Measurements from ENCODE around the gene SCUBE1.

GRCh38 chr22:43148581-43148980, 194.6 kb downstream of the SCUBE1 start:
- TF ChIP-seq EZH2 (IDR thresholded peaks at IDR 0.05) (no peak), POLR2AphosphoS5 (IDR thresholded peaks at IDR 0.05; ENCODE audit: borderline replicate concordance, low read depth, low read length) (no peak)
